HG02840 (cell line): Measurements from ENCODE around the gene MAML2.

ENCODE experiments used
- ATAC-seq: cut with Tn5 transposase; IDR thresholded peaks from one replicate; pipeline ENCODE4 v1.9.1; 2021; ENCODE audit warnings: mild to moderate bottlenecking, moderate library complexity, moderate number of reproducible peaks; ENCODE audit not compliant: unreplicated experiment, low FRiP score

MAML2 gene

DNA sequence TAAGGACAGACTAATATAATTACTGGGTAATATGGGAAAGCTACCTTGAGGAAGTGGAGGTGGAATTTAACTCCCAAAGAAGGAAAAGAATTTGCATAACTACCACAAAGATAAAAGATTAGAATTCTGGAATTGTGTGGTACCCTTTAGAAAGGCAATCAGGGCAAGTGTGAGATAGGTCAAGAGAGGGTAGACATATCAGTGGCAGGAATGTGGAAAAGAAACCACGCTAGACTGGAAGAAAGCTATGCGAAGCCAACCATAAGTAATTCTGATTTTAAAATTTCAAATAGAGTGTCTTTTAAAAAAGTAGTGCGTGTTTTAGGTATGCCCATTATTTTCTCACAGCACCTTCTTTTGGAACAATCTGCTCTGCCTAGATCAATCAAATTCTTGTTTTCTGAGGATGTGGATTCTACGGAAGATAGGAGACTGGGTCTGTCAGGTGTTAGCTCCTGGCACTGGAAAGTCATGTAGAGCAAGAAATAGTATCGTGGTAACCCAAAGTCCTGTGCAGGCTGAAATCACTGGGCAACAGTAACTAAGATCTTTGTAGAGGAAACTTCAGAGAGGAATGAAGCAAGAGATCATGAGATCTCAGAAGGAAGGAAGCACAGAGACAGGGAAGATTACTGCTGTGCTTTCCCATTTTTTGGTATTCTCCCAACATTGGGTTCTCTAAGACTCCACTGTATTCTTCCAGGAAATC lies 307.8 kb downstream of the MAML2 start:
- ATAC-seq = no peak

DNA sequence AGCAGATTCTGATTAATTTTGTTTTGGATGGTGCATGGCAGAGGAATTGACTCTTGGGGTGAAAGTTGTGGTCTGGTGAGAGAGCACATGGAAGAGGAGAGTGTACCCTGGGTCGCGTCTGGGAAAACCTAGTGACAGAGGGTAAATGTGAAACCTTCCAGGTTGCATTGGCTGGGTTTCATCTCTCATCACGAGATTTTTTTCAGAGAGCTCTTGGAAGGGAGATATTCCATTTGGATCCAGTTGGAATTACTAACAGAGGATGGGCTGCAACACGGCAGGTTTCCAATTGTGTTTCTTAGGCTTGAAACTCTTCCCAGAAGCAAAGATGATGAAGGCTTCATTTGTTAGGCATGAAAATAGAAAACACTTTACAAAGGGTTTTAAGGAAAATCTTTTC lies 309.4 kb downstream of the MAML2 start:
- no peak for ATAC-seq

DNA sequence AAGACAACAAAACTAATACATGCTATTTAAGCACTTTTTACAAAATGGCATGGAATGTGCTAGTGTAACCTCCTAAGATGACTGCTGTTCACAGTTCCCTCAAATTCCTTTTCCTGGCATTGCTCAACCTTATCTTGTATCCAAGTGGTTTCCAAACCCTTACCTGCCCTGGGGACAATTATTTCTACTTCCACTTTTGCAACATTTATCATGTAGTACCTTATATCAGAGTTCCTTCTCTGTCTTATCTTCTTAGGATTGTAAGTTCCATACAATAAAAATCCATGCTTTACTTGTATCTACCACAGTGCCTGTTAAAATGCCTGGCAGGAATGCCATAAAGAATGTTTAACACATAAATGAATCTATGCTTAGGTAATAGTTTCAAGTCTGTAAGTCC lies 309.9 kb downstream of the MAML2 start:
- ATAC-seq = no peak

DNA sequence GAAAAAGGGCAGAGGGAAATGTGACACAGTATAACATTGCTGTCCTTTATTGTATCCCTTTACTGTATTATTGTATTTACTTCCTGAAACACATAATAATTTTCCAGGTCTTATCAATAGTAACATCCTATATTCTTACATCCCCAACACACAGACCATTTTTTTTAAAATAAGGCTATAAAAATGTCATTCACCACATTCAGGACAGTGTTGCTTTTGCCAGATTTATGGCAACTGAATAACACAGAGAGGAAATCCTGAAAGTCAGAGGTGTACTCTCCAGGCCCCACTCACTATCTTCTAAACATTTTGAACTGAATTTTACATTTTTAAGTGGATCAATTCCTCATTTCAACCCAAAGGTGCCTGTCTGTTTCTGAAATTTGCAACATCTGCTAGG lies 314.2 kb downstream of the MAML2 start:
- ATAC-seq = no peak

DNA sequence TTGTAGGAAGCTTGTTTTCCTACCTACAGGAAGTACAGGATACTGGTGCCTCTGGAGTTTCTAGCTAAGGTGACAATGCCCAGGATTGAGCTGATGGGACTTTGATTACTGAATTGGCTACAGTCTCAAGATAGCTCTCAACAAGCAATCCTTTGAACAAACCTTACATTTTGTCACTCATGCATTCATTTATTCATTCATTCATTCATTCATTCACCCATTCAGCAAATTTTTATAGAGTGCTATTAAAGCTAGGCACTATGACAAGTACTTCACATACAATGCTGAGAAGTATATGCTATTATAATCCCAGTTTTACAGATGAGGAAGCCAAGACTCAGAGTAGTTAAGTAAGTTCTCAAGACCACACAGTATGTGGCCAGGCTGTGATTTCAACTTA lies 316.0 kb downstream of the MAML2 start:
- no peak for ATAC-seq

DNA sequence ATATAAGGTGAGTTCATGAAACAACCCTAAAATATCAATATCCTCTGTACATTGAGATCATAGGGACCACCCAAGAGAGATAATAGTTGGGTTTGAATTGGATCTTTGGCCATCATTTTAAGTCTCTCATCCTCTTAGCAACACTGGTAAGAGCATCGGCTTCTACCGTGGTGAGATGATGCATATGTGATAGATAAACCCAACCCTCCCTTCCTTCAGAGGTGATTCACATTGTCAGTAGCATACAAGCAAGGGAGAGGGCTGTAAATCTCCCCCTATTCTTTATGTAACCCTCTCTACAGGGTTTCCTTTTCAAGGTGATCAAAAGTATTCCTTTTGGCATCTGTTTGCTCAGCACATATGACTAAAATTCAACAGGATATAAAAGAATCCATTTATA lies 316.7 kb downstream of the MAML2 start:
- no peak for ATAC-seq

DNA sequence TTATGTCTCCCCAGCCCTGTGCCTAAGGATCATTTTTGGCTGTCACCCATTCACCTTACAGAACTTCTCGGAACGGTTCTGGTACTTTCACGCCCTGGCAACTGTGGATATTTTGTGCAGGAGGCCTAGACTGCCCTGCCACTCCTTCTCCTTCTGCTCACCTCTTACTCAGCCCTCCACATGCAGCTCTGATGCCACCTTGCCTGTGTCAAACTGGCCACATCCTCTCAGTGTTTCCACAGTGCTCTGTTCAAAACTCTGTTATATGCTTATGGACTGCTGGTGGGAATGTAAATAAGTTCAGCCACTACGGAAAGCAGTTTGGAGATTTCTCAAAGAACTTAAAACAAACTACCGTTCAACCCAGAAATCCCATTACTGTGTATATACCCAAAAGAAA lies 318.3 kb downstream of the MAML2 start:
- ATAC-seq = no peak

DNA sequence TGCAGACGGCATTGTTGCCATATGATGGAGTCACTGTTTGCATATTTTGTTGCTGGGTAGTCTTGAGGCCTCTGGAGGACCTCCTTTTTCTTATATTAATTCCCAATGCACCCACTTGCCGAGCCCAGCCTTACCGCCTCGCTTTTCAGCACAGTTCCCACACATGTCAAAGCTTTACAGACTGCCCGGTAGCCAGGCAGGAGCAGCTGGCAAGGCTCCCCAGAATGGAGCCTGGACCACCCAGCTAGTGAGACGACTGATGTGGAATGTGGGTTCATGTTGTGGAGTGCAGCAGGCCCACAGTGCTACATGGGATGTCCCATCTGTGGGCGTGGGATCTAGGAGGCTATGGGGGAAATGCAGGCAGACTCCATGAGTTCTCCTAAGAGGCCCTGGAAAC lies 319.7 kb downstream of the MAML2 start:
- no peak for ATAC-seq

DNA sequence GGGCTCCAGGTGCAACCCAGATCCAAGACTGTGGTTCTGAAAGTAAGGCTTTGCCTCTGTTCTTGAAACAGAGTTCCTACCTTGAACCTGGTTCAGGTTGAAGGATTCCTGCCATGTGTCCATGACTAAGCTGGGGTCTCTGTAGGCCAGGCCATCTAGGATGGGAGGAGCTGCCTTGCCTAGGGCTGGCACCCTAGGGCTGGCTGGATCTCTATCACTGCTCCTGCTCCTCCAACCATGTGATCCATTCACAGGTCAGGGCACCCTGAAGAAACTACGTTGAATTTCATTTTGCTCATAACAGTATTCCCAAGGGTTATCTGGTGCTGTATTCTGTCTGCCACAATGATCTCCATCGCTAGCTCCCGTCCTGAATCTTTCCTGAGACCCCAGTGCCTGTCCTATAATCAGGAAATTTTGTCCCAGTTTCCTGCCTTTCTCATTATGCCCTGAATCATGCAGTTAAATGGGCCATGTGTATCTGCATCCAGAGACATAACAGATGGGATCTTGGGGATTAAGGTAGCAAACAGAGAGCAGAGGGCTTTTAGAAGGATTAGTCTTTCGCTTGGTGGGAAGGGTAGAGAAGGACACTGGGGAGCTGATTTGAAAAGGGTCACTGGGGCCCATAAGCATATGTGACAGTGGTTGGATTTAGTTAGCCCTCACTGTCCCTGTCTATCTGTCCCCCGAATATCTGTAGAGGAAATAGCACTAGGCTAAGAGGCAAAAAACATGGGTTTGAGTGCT lies 320.9 kb downstream of the MAML2 start:
- no peak for ATAC-seq

DNA sequence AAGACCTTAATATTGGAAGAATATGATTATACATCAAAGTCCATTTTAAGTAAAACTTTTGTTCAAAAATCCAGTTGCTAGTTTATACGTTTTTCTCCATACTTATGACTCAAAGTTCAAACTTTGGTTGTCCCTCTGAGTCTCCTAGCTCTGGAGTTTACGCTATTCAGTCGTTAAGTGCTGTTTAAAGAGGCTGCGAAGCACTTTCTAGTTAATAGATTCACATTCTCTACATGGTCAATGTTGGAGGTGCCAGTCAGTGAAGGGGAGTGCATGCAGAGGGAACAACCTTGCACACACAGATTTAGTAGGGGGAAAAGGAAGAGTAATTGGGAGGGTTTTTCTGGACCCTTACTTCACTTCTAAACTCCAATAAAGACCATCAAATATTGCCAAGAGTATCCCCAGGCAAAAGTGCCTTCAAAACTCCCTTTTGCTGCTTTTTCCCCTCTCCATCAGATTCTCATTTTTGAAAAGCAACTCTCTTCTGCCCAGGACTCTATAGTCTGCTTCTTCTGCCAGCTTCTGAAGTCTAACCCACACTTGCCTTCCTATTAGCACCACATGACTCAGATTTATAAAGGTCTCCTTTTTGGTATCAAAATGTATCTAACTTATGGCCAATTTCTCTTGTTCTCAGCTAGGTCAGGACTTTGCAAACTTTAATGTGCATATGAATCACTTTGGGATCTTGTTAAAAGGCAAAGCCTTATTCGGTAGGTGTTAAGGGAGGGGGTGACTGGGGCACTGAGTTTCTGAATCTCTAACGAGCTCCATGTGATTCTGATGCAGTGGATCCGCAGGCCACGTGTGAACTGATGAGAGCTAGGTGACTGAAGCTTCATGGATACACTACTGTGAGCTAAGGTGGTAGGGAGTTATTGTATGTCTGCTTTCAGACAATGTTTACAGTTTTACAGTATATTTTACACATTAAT lies 322.9 kb downstream of the MAML2 start:
- ATAC-seq = no peak

DNA sequence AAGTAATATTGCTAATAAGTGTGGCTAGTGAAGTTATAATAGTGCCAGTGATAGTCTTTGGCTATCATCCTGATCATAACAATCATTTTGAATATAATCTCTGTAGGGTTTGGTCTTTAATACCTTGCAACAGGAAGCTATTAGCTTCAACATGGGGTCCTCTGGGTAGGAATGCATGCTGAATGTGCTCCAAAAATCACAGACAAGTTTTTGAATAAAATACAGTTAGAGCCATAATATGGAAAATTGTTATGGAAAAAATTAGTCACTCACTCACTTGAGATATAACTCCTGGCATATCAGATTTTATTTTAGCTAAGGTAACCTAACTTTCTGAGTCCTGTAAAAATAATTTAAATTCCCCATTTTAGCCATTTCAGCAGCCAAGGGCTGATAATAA lies 323.7 kb downstream of the MAML2 start:
- no peak for ATAC-seq

DNA sequence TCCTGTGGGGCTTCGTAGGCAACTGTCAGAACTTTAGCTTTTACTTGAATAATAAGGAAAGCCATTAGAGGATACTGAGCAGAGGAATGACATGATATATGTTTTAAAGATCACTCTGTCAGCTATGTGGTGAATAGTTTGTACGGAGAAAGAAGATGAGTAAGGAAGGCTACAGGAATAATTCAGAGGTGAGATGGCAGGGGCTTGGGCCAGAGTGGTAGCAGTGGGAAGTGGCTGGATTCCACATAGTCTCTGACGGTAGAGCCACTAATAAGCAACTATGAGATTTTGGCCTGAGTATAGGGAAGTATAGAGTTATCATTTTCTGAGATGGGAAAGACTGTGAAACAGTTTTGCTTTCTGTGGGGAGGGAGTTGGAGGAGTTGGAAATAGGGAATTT lies 325.1 kb downstream of the MAML2 start:
- no peak for ATAC-seq

DNA sequence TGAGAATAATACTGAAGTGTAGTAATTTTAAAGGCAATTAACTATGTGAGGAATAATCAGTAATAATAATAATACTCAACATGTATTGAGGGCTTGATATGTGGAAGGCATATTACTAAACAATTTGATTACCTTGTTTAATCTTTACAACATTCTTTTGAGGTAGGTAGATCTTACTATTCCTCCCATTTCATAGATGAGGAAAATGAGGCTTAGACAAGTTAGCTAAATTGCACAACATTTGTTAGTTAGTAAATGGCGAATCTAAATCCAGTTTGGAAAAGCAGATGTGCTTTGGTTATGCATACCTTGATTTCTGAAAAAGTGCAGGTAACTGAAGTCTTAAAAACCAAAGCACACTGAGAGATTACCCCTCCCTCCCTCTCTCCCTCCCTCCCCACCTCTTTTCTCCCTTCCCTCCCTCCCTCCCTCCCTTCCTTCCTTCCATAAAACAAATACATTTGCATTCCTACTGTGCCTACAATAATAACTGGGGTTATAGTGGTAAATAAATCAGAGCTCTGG lies 326.0 kb downstream of the MAML2 start:
- no peak for ATAC-seq

DNA sequence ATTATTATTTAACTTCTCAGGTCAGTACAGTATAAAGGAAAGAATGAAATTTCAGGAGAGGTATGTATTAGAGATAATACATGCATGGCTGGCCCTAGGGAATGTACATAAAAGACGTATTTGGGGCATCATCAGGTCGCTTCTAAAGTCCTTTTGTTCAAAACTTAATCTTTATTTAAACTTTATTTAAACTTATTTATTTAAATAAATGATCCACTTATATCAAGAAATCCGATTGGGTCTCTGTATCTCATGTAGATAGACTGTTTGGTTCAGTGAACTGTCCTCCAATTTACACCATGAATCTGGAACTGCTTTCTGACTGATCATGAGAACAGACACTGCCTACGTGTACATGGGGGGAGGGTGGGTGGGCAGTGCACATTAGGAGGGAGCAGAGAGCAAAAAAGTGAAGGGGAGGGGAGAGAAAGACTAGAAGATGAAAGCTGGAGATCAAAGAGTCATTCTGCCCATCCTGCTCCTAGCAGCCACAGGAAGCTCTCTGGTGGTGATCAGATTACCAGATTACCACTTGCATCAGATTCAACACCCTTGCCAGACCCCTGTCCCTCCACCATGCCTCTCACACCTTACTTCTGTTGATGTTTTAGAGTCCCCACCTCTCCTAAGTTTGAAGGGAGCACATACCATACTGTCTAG lies 327.0 kb downstream of the MAML2 start:
- ATAC-seq = no peak

DNA sequence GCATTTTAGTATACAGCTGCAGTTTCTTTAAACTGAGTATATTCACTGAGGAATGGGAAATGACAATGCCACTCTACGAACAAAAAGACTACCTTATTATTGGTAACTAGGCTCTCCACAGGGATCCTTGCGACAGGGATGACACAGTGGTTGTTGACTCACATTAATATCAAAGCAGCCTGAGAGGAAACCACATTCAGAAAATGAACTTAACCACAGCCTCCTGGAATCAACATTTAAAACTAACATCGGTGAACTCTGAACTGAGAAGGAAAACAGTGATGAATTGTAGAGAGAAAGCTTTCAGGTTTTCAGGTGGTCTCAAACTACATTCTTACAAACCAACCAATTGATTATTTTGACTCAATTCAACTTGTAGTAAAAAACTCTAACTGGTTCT lies 328.8 kb downstream of the MAML2 start:
- no peak for ATAC-seq

DNA sequence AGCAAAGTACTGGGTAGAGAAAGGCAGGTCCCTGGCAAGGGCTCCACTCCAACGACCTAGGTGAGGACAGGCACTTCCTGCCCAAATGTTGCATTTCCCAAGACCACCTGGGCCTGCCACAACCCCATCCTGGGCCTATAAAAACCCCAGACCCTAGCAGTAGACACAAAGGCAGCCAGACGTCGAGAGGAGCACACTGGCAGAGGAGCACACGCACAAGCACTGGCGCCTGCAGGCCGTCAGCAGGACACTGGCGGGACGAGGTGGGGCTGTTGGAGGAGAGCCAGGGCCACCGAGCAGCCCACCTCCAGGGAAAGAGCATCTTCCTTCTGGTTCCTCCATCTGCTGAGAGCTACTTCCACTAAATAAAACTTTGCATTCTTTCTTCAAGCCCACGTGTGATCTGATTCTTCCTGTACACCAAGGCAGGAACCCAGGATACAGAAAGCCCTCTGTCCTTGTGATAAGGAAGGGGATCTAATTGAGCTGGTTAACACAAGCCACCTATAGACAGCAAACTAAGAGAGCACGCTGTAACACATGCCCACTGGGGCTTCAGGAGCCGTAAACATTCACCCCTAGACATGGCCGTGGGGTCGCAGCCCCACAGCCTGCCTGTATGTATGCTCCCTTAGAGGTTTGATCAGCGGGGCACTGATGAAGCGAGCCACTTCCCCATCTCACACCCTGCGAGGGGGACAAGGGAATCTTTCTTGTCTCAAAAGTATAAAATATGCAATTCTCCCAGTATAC lies 329.4 kb downstream of the MAML2 start:
- ATAC-seq = no peak

DNA sequence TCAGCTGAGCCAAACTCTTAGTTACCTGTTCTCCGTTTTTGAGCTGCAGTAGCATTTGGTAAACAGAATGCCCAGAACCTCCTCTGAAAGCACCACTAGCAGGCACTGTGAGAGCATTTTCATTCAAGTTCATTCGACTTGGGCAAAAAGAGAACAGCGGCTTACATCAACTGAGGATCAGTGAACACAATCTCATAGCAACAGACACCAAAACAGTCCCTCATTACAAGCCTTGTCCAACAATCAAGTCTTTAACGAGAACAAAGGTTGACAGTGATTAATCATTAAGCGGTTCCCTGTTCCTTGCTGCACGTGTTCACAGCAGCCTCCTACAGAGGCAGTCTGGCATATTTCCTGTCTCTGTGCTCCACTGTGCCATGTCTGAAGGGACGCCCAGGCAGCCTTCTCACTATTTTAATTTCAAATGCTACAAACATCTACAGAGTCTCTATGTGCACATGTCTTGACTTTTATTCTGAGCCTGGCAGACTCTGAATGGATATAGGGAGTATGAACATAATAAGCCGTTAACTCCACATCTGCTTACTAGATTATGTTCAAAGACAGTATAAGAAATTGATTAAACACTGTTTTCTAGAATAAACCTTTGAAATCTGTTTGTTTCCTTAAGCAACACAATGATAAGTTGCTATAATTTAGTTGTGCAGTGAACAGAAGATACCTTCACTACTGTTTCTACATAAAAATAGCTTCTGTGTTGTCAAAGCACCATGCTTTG lies 330.7 kb downstream of the MAML2 start:
- peak; percentile 82 for ATAC-seq

DNA sequence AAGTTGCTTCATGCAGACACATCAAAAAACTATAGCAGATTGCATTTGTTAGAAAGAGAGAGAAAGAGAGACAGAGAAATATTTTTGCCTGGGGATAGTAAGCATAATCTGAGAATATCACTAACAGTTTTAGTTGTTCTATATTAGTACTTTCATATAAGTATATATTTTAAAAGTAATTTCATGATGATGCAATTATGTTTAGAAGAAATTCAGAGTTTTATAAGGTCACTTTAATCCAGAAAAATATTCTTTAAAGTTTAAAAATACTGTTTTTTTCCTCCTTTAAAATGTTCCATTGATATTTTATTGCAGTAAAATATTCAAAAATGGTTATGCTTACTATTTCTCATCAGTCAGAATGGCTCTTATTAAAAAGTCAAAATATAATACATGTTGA lies 332.3 kb downstream of the MAML2 start:
- no peak for ATAC-seq

DNA sequence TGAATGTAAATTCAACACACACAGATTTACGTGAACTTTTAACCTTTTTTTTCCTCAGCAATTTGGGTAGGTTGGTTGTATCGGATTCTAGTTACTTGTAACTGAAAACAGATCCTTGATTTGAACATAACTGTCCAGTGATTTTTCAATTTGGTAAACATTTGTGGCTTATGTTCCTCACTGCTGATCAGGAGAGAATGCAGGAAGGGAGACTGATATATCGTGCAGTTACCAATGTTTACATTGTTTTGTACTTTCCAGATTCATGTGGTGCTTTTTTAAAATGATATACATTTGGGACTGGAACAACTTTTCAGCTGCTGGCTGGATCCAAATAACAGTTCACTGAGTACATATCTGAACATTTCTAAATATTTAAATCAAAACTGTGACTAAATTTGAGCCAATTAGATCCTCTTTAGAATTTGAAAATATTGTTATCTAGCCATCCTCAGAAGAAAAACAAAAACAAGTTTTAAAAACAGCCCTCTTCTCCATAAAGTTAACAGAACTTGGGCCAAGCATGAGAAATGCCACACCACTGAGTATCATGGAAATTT lies 334.8 kb downstream of the MAML2 start:
- ATAC-seq = no peak
